Measurements from ENCODE around the gene PASK. TPM values are rescaled to one million over a fixed set of nuclear protein-coding genes. Genes with fewer than 3 reads are reported as not detected.

PASK gene
- total and polyA plus RNA-seq, 10 donors = 8.0 to 35.6 (median 17.6) TPM

DNA sequence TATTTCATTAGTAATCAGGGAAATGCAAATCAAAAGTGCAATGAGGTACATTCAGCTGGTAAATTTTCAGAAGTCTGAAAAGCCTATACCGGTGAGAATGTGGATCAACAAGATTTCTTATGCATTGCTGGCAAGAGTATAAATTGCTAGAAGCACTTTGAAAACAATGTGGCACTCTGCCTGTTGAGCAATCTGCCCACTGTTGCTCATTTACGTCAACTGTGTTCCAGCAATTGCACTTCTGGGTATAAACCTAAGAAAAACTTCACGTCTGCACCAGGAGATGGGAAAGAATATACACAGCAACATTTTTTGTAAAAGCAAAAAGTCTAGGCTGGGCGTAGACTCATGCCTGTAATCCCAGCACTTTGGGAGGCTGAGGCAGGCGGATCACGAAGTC lies 88.0 kb downstream of the PASK start:
- Histone ChIP-seq H3K27ac (no peak overlapping the region), H3K4me1 (peaks cover 0 to 19% (median 8%) of the 10 kb centered on the region in 6 donors), H3K9me3 (no peaks in the 10 kb centered on the region), H3K36me3 (peaks cover 0 to 16% (median 3%) of the 10 kb centered on the region in 6 donors), H3K4me3 (no peak overlapping the region), H3K27me3 (replicated peaks in 1 of 7) (peaks cover 0 to 12% (median 0%) of the 10 kb centered on the region in 7 donors)
- intact Hi-C loops (cut with DNase I; ENCODE audit: low total_unique reads) = loop anchor here (10.0 kb wide), 1 partner anchor 206 kb away; no protein-coding TSS in a partner anchor
- TF ChIP-seq, protein P1, sequence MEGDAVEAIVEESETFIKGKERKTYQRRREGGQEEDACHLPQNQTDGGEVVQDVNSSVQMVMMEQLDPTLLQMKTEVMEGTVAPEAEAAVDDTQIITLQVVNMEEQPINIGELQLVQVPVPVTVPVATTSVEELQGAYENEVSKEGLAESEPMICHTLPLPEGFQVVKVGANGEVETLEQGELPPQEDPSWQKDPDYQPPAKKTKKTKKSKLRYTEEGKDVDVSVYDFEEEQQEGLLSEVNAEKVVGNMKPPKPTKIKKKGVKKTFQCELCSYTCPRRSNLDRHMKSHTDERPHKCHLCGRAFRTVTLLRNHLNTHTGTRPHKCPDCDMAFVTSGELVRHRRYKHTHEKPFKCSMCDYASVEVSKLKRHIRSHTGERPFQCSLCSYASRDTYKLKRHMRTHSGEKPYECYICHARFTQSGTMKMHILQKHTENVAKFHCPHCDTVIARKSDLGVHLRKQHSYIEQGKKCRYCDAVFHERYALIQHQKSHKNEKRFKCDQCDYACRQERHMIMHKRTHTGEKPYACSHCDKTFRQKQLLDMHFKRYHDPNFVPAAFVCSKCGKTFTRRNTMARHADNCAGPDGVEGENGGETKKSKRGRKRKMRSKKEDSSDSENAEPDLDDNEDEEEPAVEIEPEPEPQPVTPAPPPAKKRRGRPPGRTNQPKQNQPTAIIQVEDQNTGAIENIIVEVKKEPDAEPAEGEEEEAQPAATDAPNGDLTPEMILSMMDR (IDR thresholded peaks at IDR 0.05 in 8 of 11, conservative IDR thresholded peaks at IDR 0.05 in 3 of 11) = no peak
- no peak for TF ChIP-seq POLR2AphosphoS5 (IDR thresholded peaks at IDR 0.05)
- no peak for TF ChIP-seq POLR2A (IDR thresholded peaks at IDR 0.05)
- 80 to 92% (median 85%) methylated on average over 6 of the region's 6 CpGs for WGBS, 5 donors
- no peak for DNase-seq

Small RNA genes within 50 kb of the gene (small RNA-seq; reads per million reads assigned to genes)
- gene AC005237.2 = 0 reads per million in 4 donors

Other genes with a start within 250 kb of the PASK start
- gene CROCC2, start 243.1 kb downstream of the PASK start, total RNA-seq = 1 to 10 TPM in 4 of 7 donors, under 1 TPM in 3; 0.29 to 3.6 (median 1.1) TPM
- under 1 TPM; 0.04 to 0.74 (median 0.17) TPM for gene CROCC2, start 243.1 kb downstream of the PASK start, polyA plus RNA-seq
- 10 to 100 TPM; 41.2 to 85.3 (median 66.2) TPM for gene SNED1, start 150.9 kb downstream of the PASK start, total RNA-seq
- gene SNED1, start 150.9 kb downstream of the PASK start, polyA plus RNA-seq = 1 to 10 TPM; 2.6 to 9.5 (median 4.6) TPM
- gene MTERF4, start 47.2 kb downstream of the PASK start, total RNA-seq = 10 to 100 TPM; 38.4 to 74.0 (median 51.1) TPM
- 10 to 100 TPM; 28.4 to 33.7 (median 30.6) TPM for gene MTERF4, start 47.2 kb downstream of the PASK start, polyA plus RNA-seq
- gene PPP1R7, start 995 bp upstream of the PASK start, total RNA-seq = 10 to 100 TPM; 36.1 to 89.3 (median 49.8) TPM
- 10 to 100 TPM; 37.3 to 56.5 (median 47.9) TPM for gene PPP1R7, start 995 bp upstream of the PASK start, polyA plus RNA-seq
- gene ANO7, start 39.2 kb upstream of the PASK start, total RNA-seq = 1 to 10 TPM; 1.5 to 3.5 (median 3.0) TPM
- 1 to 10 TPM in 1 of 3 donors, under 1 TPM in 2; 0.46 to 1.3 (median 0.56) TPM for gene ANO7, start 39.2 kb upstream of the PASK start, polyA plus RNA-seq
- 100 to 1,000 TPM; 207 to 333 (median 268) TPM for gene HDLBP, start 166.2 kb upstream of the PASK start, total RNA-seq
- 10 to 100 TPM; 46.1 to 63.3 (median 51.4) TPM for gene HDLBP, start 166.2 kb upstream of the PASK start, polyA plus RNA-seq
- gene SEPTIN2, start 166.5 kb upstream of the PASK start, total RNA-seq = 100 to 1,000 TPM; 236 to 350 (median 327) TPM
- 100 to 1,000 TPM in 2 of 3 donors, 10 to 100 TPM in 1; 90.3 to 164 (median 102) TPM for gene SEPTIN2, start 166.5 kb upstream of the PASK start, polyA plus RNA-seq
- gene FARP2, start 206.8 kb upstream of the PASK start, total RNA-seq = 10 to 100 TPM; 30.9 to 72.8 (median 61.5) TPM
- 10 to 100 TPM in 2 of 3 donors, 1 to 10 TPM in 1; 9.1 to 16.5 (median 14.1) TPM for gene FARP2, start 206.8 kb upstream of the PASK start, polyA plus RNA-seq

Data from spleen (tissue), 11 donors.